ENCODE results near the gene ASCC1.

GRCh38 chr10:72260239-72260975, 44.3 kb upstream of the ASCC1 start:
- TF ChIP-seq POLR2A (IDR thresholded peaks at IDR 0.05; ENCODE audit: low read depth, low read length) = no peak
- no peak for TF ChIP-seq CTCF (IDR thresholded peaks at IDR 0.05; ENCODE audit: extremely low read depth in 1 of 2, insufficient read depth in 1 of 2, low read depth in 1 of 2, low read length in 2 of 2)
- no peak for TF ChIP-seq EZH2 (IDR thresholded peaks at IDR 0.05; ENCODE audit: borderline replicate concordance, low read depth, low read length, severe bottlenecking)
- no peak for TF ChIP-seq JUN (IDR thresholded peaks at IDR 0.05; ENCODE audit: borderline replicate concordance, insufficient read depth, insufficient read length, low read depth)
- TF ChIP-seq FOS (IDR thresholded peaks at IDR 0.05; ENCODE audit: borderline replicate concordance, insufficient read depth, low read length) = no peak
- TF ChIP-seq POLR2AphosphoS5 (IDR thresholded peaks at IDR 0.05; ENCODE audit: insufficient read depth, low read depth, low read length) = no peak
